Immature natural killer cell (primary cell): Measurements from ENCODE around the gene INHBB. TPM values are rescaled to one million over a fixed set of nuclear protein-coding genes. Genes with fewer than 3 reads are reported as not detected.

Experiments
- DNase-seq, 3 donors: peaks; one replicate each; pipeline ENCODE4 v3.0.0; 2022; ENCODE audit warnings: mixed read lengths in 1 of 3
- H3K27ac Mint-ChIP-seq, 6 donors: one replicate each; pipeline ENCODE4 v1.8.0; 2020; ENCODE audit warnings: mixed read lengths in 6 of 6, mild to moderate bottlenecking in 5 of 6, inconsistent platforms in 4 of 6, moderate library complexity in 3 of 6
- H3K27me3 Mint-ChIP-seq, 3 donors: one replicate each; pipeline ENCODE4 v1.8.0; 2020 to 2021; ENCODE audit warnings: low read depth in 3 of 3, mild to moderate bottlenecking in 3 of 3, mixed read lengths in 3 of 3, moderate library complexity in 3 of 3, inconsistent platforms in 1 of 3
- H3K36me3 Mint-ChIP-seq, 3 donors: one replicate each; pipeline ENCODE4 v1.8.0; 2020; ENCODE audit warnings: mixed read lengths in 3 of 3, inconsistent platforms in 2 of 3, mild to moderate bottlenecking in 2 of 3
- H3K4me1 Mint-ChIP-seq, 2 donors: one replicate each; pipeline ENCODE4 v1.8.0; 2020; ENCODE audit warnings: inconsistent platforms in 2 of 2, mild to moderate bottlenecking in 2 of 2, mixed read lengths in 2 of 2, moderate library complexity in 1 of 2
- H3K4me3 Mint-ChIP-seq, 5 donors: one replicate each; pipeline ENCODE4 v1.8.0; 2020; ENCODE audit warnings: mild to moderate bottlenecking in 5 of 5, mixed read lengths in 5 of 5, inconsistent platforms in 3 of 5, moderate library complexity in 3 of 5
- H3K9me3 Mint-ChIP-seq, 6 donors: one replicate each; pipeline ENCODE4 v1.8.0; 2020; ENCODE audit warnings: mild to moderate bottlenecking in 6 of 6, mixed read lengths in 6 of 6, inconsistent platforms in 4 of 6, moderate library complexity in 3 of 6
- polyA plus RNA-seq, 3 donors: library from polyadenylated mRNA; unstranded; fragments of 300-500 nt; fragmentation: Illumina TruSeq; gene quantifications; one replicate each; pipeline ENCODE4 v1.2.3, GENCODE V29; 2021

Gene INHBB
- polyA plus RNA-seq, 3 donors from 2014 or later: not detected

GRCh38 chr2:120348737-120349439, 3.0 kb downstream of the INHBB start:
- Mint-ChIP-seq H3K27ac (no peak overlapping the region), H3K9me3 (no peaks in the 10 kb centered on the region), H3K36me3 (no peaks in the 10 kb centered on the region), H3K4me1 (peaks cover 6 to 13% of the 10 kb centered on the region in 2 donors), H3K4me3 (no peak overlapping the region), H3K27me3 (peaks cover 10 to 19% (median 17%) of the 10 kb centered on the region in 3 donors)
- no peak for DNase-seq

- no peak for DNase-seq
- Mint-ChIP-seq H3K27me3 (peaks cover 12 to 19% (median 17%) of the 10 kb centered on the region in 3 donors), H3K27ac (no peak overlapping the region), H3K4me3 (no peak overlapping the region), H3K36me3 (no peaks in the 10 kb centered on the region), H3K4me1 (peaks cover 6 to 13% of the 10 kb centered on the region in 2 donors), H3K9me3 (no peaks in the 10 kb centered on the region)
Observed at GRCh38 chr2:120349440-120349921, 3.5 kb downstream of the INHBB start.

DNA sequence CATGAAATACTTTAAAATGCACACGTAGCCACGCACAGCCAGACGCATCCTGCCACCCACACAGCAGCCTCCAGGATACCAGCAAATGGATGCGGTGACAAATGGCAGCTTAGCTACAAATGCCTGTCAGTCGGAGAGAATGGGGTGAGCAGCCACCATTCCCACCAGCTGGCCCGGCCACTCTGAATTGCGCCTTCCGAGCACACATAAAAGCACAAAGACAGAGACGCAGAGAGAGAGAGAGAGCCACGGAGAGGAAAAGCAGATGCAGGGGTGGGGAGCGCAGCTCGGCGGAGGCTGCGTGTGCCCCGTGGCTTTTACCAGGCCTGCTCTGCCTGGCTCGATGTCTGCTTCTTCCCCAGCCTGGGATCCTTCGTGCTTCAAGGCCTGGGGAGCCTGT, 4.1 kb downstream of the INHBB start:
- peaks cover 6 to 13% of the 10 kb centered on the region in 2 donors for H3K4me1 Mint-ChIP-seq
- H3K9me3 Mint-ChIP-seq: no peaks in the 10 kb centered on the region
- no peak overlapping the region for H3K4me3 Mint-ChIP-seq
- DNase-seq: no peak
- H3K27me3 Mint-ChIP-seq: peaks cover 12 to 19% (median 17%) of the 10 kb centered on the region in 3 donors
- H3K36me3 Mint-ChIP-seq: no peaks in the 10 kb centered on the region
- no peak overlapping the region for H3K27ac Mint-ChIP-seq

GRCh38 chr2:120350801-120351320, 4.9 kb downstream of the INHBB start:
- Mint-ChIP-seq H3K27ac (no peak overlapping the region), H3K4me3 (no peak overlapping the region), H3K9me3 (no peaks in the 10 kb centered on the region), H3K36me3 (no peaks in the 10 kb centered on the region), H3K4me1 (peaks cover 6 to 13% of the 10 kb centered on the region in 2 donors), H3K27me3 (peaks cover 16 to 19% (median 17%) of the 10 kb centered on the region in 3 donors)
- no peak for DNase-seq

DNA sequence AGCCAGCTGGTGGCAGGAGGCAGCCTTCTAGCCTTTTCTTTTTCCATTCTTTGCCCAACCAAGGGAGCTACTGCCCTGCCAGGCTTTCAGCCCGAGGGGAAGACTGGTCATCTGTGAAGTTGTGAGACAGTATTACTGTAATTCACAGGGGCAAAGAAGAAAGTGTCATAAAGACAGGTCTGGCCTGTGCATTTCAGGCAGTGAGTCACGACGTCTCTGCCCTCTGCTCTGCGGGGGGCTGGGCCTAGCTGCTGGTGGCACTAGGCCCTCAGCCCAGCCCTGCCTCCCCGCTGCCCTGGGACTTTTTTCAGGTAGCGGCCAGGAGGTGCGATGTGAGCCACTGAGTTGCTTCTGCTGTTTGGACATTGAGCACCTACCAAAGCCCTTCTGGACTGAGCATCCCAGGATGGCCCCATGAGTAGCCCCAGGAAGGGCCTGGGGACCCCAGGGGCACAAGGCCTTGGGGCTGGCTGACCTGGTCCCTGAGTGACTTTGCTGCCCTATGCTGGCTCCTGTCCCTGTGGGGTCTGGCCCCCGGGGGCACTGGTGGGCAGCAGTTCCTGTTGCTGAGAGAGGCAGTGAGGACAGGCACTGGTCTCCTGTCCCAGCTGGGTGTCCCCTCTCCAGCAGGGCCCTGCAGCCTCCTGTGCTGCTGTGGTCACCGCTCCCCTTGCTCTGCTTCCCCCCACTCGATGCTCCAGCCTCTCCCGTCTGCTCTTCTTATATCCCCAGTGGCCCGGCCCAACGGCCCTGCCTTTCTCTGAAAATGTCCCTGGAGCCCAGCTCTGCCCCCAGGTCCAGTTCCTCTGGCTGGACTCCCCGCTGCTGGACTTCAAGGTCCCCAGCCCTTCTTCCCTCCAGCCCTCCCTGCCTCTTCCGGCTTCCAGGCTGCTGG, 7.0 kb downstream of the INHBB start:
- Mint-ChIP-seq H3K9me3 (no peaks in the 10 kb centered on the region), H3K4me1 (no peaks in the 10 kb centered on the region), H3K27me3 (peaks cover 10 to 16% (median 14%) of the 10 kb centered on the region in 3 donors), H3K36me3 (no peaks in the 10 kb centered on the region), H3K4me3 (no peak overlapping the region), H3K27ac (no peak overlapping the region)
- DNase-seq: no peak

DNA sequence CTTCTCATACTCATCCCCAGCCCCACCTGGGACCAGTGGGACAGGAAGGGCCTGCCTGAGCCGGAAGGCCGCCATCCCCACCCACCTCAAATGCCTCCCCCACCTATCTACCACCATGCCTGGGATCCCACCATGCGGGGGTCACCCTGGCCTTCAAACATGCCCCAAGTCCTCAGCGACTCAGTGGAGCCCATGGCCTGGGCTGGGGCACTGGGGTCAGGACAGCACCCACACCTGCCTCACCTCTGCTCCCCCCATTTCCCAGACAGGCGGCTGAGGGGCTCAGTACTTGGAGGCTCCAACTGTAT, 7.6 kb downstream of the INHBB start:
- Mint-ChIP-seq H3K27ac (no peak overlapping the region), H3K4me1 (no peaks in the 10 kb centered on the region), H3K9me3 (no peaks in the 10 kb centered on the region), H3K36me3 (no peaks in the 10 kb centered on the region), H3K27me3 (peaks cover 4 to 12% (median 10%) of the 10 kb centered on the region in 3 donors), H3K4me3 (no peak overlapping the region)
- DNase-seq: no peak

DNA sequence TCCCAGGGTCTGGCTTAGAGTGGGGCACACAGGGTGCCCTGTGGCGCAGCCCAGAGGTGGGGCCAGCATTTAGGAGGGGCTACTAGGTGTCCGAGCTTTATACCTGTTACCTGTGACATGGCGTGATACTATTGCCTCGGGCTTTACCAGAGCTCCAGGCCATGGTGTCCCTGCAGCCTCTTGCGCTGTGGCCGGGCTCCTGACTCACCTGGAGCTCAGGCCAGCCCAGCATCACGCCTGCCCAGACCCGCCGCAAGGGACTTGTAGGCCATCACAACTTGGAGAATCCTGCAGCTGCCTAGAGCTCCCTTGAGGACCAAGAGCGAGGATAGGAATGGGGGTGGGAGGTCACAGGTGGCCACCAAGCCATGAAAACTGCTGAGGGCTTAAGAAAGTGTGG, 8.0 kb downstream of the INHBB start:
- Mint-ChIP-seq H3K36me3 (no peaks in the 10 kb centered on the region), H3K27ac (no peak overlapping the region), H3K27me3 (peaks cover 2 to 10% (median 6%) of the 10 kb centered on the region in 3 donors), H3K4me1 (no peaks in the 10 kb centered on the region), H3K4me3 (no peak overlapping the region), H3K9me3 (no peaks in the 10 kb centered on the region)
- no peak for DNase-seq

GRCh38 chr2:120354467-120354866, 8.5 kb downstream of the INHBB start:
- H3K4me3 Mint-ChIP-seq: no peak overlapping the region
- no peak overlapping the region for H3K27ac Mint-ChIP-seq
- DNase-seq: no peak
- no peaks in the 10 kb centered on the region for H3K36me3 Mint-ChIP-seq
- no peaks in the 10 kb centered on the region for H3K4me1 Mint-ChIP-seq
- H3K9me3 Mint-ChIP-seq: no peaks in the 10 kb centered on the region
- H3K27me3 Mint-ChIP-seq: peaks cover 0 to 9% (median 5%) of the 10 kb centered on the region in 3 donors

GRCh38 chr2:120354935-120355779, 9.2 kb downstream of the INHBB start:
- Mint-ChIP-seq H3K36me3 (no peaks in the 10 kb centered on the region), H3K4me1 (no peaks in the 10 kb centered on the region), H3K27me3 (peaks cover 0 to 8% (median 5%) of the 10 kb centered on the region in 3 donors), H3K4me3 (no peak overlapping the region), H3K27ac (no peak overlapping the region), H3K9me3 (no peaks in the 10 kb centered on the region)
- no peak for DNase-seq

- Mint-ChIP-seq H3K4me3 (no peak overlapping the region), H3K36me3 (no peaks in the 10 kb centered on the region)
Observed at GRCh38 chr2:120355780-120356266, 9.9 kb downstream of the INHBB start.

DNA sequence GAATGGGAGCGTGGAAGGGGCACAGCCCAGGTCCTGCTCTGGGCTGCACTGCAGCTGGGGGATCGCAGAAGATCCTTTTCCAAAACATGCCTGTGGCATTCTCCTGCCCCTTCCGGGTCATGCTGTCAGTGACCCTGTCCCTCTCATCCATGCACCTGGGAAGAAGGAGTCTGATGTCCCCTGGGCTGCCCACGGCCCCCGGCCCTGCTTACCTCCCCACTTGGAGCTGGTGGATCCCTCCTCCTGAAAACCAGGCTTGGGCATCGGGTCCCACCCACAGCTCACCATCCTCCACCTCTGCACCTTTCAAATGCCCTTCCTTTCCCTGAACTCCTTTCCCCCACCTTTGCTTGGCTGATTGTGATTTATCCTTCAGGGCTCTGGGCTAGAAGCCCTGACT, 11.8 kb downstream of the INHBB start:
- Mint-ChIP-seq H3K4me1 (no peaks in the 10 kb centered on the region), H3K27ac (no peak overlapping the region), H3K4me3 (no peak overlapping the region), H3K27me3 (peaks cover 0 to 6% (median 0%) of the 10 kb centered on the region in 3 donors), H3K9me3 (no peaks in the 10 kb centered on the region), H3K36me3 (no peaks in the 10 kb centered on the region)
- DNase-seq: no peak

More at GRCh38 chr2:120355780-120356266, 9.9 kb downstream of the INHBB start:
- Mint-ChIP-seq H3K4me1 (no peaks in the 10 kb centered on the region), H3K9me3 (no peaks in the 10 kb centered on the region), H3K27ac (no peak overlapping the region), H3K27me3 (peaks cover 0 to 6% (median 0%) of the 10 kb centered on the region in 3 donors)
- no peak for DNase-seq

DNA sequence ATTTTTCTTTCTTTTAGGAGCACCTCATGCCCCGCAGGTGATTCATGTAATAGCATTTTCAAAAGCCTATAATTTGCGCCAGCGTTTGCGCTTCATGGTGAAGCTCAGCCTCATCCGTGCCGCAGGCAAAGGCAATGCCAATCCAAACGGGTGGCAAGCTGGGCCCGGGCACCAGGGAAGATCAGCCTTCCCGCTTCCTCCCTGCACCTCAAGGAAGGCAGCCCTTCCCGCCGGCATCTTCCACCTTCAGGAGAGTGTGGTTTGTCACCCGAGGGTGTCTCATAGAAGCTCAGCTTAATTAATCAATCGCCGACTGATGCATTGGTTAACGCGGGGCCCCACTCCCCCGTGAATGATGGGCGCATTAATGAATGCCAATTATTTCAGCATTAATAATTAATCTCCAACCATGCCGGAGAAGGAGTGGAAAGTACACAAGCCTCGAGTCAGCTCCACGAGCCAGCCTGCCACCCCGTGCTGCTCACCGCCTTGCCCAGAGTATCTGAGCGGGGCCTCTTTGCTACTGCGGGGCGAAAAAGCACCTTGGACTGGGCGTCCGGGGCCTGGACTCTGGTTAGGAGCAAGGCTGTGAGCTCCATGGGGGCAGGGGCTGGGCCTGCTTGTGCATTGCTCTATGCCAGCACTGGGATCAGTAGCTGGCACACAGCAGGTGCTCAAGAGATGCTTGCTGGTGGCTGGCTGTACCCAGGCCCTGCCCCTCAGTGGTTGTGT, 13.0 kb downstream of the INHBB start:
- H3K27me3 Mint-ChIP-seq: peaks cover 0 to 6% (median under 1%) of the 10 kb centered on the region in 3 donors
- DNase-seq: no peak
- no peaks in the 10 kb centered on the region for H3K9me3 Mint-ChIP-seq
- H3K4me3 Mint-ChIP-seq: no peak overlapping the region
- H3K4me1 Mint-ChIP-seq: no peaks in the 10 kb centered on the region
- H3K36me3 Mint-ChIP-seq: no peaks in the 10 kb centered on the region
- no peak overlapping the region for H3K27ac Mint-ChIP-seq
